HCEC 1CT (cell line): ENCODE data around the gene LCOR.
A peak's percentile ranks its signal among the peaks of the same experiment; 100 is the strongest.
"Not testable (repeated sequence)": the region's sequence is repeated elsewhere in the genome, so short reads cannot be mapped to it uniquely, and the experiment has no call there.

ENCODE experiments used
- DNase-seq: peaks from one replicate; pipeline ENCODE4 v3.0.0-alpha.2; 2017

Gene LCOR

DNA sequence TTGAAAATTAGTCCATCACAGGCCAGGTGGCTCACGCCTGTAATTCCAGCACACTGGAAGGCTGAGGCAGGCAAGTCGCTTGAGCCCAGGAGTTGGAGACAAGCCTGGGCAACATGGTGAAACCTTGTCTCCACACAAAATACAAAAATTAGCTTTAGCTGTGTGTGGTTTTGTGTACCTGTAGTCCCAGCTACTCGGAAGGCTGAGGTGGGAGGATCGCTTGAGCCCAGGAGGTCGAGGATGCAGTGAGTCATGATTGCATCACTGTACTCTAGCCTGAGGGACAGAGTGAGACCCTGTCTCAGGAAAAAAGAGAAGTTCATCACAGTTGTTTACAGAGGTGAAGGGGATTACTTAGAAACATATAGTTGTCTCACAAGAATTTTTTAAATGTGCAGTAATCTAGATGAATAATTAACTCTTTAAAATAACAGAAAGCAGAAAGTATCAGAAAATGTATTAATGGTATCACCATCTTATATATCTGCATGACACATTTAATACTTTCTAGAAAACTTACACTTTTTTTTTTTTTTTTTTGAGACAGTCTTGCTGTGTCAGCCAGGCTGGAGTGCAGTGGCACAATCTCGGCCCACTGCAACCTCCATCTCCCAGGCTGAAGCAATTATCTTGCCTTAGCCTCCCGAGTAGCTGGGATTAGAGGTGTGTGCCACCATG is 8.9 kb downstream of the LCOR start:
- peak; percentile 19 for DNase-seq

DNA sequence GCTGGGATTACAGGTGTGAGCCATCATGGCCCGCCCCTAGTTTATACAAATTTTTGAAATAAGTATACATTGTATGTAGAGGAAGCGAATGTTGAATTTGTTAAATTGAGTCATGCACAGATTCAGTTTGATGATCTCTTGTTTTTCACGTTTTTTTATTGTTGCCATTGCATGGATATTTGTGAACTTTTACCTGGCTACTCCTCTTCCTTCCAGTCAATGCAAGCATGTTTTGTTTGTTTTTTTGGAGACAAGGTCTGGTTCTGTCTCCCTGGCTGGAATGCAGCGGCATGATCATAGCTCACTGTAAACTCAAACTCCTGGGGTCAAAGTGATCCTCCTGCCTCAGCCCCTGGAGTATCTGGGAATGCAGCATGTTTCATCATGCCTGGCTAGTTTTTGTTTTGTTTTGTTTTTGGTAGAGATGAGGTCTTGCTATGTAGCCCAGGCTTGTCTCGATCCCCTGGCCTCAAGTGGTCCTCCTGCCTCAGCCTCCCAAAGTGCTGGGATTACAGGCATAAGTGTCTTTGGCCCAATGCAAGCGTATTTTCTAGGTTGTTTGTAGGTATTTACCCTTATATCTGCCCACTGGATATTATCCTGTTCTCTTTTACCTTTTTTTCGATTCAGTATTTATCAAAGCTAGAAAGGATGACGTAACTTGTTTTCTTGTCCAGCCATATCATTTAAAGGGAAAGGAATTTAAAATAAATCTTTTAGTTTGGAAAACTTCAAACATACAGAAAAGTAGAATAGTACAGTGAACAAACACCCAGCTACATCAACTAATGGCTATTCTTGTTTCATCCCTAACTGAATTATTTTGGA is 11.0 kb downstream of the LCOR start:
- no peak for DNase-seq

DNA sequence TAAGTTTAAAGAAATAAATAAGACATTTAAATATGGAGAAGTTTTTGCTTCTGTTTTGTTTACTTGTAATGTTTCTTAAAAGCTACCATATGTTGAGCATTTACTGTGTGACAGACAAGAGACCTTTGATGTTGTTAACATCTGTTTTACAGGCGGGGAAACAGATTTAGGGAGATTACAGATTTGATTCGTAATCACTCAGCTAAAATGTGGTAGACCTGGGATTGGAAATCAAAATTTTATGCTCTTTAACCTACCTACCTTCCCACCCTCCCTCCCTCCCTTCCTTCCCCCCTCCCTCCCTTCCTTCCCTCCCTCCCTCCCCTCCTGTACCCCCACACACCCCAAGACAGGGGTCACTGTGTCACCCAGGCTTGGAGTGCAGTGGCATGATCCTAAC is 11.7 kb downstream of the LCOR start:
- no peak for DNase-seq

DNA sequence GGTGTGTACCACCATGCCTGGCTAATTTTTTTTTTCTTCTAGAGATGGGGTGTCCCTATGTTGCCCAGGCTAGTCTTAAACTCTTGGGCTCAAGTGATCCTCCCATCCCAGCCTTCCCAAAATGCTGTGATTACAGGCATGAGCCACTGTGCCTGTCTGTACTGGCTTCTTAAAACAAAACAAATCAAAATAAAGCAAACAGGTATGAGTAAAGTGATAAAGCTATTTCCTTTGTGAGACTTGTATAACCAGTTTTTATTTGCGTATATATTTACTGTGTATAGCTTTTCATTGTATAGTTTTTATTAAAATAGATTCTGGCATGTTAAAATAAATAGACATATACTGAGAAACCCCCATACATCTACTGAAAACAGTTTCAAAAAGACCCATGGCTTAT is 14.3 kb downstream of the LCOR start:
- no peak for DNase-seq

DNA sequence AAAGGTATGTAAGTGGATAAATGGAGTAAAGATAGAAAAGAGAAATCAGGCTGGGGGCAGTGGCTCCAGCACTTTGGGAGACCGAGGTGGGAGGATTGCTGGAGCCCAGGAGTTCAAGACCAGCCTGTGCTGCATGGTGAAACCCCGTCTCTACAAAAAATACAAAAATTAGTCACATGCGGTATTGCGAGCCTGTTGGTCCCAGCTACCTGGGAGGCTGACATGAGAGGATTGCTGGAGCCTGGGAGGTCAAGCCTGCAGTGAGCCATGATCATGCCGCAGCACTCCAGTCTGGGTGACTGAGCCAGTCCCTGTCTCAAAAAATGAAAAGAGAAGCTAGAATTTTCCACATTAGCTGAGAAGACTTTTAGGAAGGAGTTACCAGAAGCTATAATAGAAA is 14.8 kb downstream of the LCOR start:
- no peak for DNase-seq

DNA sequence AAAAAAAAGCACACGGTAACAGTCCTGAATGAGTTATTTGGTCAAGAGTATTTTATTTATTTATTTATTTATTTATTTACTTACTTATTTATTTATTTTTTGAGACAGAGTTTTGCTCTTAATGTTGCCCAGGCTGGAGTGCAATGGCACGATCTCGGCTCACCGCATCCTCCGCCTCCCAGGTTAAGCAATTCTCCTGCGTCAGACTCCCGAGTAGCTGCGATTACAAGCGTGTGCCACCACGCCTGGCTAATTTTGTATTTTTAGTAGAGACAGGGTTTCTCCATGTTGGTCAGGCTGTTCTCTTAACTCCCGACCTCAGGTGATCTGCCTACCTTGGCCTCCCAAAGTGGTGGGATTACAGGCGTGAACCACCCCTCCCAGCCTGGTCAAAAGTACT is 15.3 kb downstream of the LCOR start:
- not testable (repeated sequence) for DNase-seq

DNA sequence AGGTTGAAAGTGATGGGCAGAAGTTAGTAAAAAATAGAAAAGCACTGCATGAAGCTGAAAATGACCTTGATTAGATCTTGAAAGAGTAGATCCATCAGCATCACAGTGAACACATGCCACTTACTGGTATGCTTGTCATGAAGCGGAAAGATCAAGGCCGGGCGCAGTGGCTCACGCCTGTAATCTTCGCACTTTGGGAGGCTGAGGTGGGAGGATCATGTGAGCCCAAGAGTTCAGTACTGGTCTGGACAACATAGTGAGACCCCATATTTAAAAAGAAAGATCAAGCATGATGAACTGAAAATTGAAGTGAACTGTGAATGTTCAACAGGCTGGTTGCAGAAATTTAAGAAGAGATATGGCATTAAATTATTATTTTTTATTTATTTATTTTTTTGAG is 18.0 kb downstream of the LCOR start:
- DNase-seq = no peak

DNA sequence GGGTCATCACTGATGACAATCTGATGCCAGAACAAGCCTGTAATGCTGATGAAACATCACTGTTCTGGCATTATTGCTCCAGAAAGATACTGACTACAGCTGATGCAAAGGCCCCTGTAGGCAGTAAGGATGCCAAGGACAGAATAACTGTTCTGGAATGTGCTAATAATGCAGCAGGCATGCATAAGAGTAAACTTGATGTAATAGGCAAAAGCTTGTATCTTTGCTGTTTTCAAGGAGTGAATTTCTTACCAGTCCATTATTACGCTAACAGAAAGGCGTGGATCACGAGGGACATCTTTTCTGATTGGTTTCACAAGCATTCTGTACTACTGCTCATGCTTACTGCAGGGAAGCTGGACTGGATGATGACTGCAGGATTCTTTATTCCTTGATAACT is 18.7 kb downstream of the LCOR start:
- DNase-seq = peak; percentile 97

DNA sequence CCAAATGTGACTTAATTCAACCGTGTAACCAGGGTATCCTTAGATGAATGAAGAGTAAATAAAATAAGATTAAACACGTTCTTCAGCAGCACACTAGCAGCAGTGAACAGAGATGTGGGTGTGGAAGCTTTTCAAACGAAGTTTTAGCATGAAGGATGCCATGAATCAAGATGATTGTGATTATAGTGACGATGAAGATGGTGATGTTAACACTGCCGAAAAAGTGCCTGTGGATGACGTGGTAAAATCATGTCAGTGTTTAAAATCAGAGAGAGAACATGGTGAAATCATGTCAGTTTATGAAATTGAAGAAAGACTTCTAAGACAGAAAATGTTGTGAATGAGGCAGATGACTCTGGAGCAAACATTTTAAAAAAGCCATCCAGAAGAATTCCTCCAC is 19.2 kb downstream of the LCOR start:
- no peak for DNase-seq

DNA sequence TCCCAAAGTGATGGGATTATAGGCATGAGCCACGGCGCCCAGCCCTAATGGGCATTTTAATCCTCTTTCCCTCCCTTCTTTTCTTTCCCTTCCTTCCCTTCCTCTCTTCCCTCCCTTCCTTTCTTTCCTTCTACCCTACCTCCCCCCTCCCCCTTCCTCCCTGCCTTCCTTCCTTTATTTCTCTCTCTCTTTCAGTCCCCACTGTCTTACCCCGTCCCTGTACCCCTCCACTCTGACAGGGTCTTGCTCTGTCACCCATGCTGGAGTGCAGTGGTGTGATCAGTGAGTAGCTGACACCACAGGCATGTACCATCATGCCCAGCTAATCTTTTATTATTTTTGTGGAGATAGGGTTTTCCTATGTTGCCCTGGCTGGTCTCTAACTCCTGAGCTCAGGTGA is 24.2 kb downstream of the LCOR start:
- DNase-seq = no peak

DNA sequence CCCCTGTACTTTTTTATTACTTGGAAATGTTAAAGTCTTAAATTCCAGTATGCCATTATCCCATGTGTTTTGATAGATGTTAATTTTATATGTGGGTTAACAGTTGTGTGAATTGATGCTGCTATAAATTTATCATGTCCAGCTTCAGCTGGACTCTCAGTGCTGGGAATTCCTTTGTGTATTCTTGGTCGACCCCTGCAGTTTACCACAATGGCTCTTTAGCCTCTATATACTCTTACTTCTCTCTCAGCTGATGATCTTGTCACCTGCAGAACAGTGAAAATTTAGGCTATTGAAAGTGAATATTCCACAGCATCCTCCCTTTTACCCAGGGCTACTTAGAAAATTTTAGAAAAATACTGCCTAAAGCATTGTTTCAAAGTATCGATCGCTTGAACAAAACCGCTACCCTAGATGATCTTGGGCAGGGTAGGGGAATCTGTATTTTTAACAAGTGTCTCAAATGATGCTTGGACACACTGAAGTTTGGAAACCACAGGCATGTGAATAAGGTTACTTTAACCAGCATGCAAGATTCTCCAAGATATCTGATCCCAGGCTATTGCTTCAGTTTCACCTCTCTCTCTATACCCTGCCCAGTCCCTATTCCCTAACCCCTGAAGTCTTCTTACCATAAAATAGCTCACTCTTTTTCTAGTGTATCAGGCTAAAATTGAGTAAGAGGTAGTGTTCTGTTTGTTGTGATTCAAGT is 25.4 kb downstream of the LCOR start:
- no peak for DNase-seq

DNA sequence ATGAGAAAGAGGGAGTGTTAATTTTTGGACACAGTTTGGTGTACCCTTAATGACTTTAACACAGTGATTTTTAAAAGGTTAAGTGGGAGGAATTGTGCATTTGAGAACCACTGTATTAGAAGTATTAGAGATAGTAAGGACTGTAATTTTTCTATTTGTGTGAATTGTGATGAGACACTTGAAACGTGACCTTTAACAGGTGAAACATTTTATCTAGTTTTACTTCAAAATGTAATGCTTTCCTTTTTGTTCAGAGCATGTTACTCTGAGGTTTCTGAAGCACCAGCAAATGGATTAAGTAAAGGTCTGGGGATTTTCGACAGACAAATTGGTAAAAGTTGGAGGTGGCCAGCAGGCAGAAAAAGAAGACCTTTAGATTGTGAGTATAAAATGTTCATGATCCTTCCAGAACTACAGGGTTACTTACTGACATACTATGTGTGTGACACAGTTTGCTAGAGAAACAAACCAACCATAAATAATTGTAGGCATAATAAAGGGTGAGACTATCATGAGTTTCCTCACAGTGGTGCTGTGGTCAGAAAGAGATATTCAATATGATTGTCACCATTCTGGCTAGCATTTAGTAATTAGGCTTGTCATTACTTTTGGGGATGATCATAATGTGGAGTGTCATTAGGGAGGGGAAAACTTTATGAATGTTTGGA is 26.1 kb downstream of the LCOR start:
- DNase-seq = no peak

DNA sequence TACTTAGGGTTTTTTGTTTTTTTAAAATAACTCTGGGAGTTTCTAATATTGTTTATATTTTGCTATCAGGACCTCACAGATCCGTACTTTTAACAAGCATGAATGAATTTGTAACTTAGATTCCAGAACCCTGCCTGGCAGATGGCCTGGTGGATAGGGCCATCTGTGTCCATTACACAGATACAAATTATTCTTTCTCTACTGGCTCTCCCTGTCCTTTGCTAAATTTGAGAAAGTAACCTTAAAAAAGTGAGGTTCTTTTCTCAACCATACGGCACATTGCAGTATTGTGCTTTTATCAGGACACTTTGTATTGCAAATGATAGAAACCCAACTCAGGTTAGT is 26.6 kb downstream of the LCOR start:
- DNase-seq = no peak

DNA sequence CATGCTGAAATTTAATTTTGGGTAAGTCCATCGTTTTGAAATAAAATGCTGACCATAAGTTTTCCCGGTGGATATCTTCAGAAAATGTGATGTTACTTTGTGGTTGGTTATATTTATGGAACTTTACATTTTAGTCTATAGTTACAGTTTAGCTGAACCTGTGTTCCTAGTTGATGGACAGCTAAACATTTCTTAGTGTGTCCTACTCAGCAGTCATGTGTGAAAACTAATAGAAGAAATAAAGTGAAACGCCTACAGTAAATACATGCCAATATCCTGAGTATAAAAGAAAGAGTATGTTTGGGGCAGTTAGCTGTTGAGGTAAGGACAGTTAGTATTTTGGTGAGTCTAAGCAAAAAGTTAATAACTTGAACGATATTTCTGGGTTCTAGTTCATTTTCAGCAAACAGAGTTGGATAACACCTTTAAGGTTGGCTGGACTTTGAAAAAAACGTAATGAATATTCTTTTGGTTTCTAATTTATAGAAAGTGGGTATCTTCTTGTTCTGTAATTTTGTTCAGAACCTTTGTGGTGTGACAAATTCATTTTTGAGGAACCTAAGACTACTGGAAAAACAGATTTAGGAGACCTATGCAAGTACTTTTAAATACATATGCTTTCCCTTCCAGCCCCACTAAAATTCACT is 28.7 kb downstream of the LCOR start:
- no peak for DNase-seq

DNA sequence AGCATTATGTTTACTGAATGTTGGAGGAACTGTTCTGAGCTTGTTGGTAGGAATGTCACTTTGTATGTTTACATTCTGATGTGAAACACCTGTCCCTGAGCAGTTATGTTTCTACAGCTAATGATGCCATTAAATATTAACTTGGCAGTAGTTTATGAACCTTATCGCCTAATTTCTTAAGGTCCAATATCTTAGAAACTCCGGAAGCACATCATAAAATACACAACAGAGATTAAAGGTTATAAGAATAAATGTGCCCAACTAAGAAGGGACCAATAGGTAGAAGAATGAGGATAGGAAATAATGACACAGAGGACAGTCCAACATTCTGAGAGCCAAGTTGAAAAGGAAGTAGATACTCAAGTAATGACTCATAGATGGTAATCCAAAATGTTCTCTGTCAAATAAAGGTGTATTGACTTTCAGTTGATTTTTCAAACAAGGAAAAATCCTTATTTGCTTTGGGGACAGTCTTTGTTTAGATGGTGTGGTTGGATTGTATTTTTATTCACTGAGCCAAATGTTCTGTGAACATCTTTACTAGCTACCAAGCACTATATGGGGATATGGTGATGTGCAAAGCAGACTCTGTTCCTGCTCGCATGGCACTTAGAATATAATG is 31.9 kb downstream of the LCOR start:
- peak; percentile 65 for DNase-seq

DNA sequence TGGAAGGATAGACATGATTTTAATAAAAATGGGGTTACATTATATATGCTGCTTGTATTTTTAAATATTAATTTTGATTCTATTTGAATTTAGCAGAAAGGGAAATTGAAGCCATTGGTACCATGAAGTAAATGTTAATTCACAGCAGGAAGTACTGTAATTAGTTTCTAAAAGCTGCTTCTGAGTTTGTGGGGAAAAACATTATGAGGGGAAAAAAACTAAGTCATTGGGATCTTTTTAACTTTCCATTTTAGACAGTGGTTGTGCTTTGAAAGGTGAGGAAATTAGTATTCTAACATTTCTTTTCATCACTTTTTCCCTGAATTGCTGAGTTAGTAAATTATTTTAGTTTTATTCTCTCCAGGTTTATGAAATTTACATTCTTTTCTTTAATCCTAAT is 41.0 kb downstream of the LCOR start:
- no peak for DNase-seq

DNA sequence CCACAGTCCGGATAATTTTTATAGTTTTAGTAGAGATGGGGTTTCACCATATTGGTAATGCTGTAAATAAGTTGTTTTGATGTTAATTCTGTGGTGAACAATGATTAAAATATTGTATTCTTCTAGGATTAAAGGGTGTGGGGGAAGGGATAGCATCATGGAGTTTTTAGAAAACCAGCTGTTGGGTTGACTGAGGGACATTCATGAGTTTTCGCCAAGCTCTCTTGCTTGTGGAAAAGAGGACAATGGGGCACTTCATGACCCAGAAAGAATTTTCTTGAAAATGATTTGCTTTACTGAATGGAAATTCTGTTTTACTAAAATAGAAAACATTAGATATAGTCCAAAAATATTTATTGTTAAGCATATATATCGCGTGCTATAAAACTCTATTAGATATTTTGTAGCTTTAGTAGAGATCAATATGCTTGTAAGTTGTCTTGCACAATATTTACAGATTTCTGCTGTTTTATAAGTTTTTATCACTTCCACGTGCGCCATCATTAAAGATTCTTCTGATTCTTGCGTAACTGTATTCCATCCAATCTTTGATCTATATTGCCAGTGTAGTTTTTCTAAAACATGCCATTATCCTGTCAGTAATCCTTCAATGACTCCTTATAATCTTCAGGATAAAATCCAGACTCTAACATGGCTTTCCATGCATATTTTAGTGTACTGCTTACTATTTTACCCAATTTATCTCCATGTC is 41.8 kb downstream of the LCOR start:
- no peak for DNase-seq

DNA sequence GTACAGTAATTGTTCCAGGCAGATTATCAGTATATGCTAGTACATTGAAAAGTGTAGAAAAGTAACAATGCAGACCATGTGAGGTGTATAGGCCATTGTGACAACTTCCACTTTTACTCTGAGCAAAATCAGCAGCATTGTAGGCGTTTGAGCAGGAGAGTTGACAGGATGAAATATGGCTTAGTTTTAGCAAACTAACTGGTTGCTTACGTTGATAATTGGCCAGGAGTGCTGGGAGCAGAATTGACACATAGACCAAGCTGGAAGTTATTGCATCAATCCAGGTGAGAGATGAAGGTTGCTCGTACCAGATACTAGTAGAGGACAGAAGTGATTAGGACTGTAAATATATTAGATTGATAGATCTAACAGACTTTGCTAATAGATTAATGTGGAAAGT is 46.0 kb downstream of the LCOR start:
- DNase-seq = no peak

DNA sequence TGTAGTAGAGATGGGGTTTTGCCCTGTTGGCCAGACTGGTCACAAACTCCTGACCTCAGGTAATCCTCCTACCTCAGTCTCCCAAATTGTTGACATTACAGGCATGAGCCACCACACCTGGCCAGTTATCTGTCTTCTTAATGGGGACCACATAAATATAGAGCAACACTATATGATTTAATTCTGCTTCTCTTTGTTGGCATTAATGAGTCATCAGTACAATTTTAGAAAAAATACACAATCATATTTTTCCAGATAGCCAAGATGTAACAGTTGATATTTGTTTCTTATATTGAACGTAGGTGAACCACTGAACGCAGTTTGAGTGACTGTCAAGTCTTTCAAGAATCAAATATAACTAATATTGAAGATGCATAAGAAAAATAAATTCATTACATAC is 48.5 kb downstream of the LCOR start:
- DNase-seq = no peak

DNA sequence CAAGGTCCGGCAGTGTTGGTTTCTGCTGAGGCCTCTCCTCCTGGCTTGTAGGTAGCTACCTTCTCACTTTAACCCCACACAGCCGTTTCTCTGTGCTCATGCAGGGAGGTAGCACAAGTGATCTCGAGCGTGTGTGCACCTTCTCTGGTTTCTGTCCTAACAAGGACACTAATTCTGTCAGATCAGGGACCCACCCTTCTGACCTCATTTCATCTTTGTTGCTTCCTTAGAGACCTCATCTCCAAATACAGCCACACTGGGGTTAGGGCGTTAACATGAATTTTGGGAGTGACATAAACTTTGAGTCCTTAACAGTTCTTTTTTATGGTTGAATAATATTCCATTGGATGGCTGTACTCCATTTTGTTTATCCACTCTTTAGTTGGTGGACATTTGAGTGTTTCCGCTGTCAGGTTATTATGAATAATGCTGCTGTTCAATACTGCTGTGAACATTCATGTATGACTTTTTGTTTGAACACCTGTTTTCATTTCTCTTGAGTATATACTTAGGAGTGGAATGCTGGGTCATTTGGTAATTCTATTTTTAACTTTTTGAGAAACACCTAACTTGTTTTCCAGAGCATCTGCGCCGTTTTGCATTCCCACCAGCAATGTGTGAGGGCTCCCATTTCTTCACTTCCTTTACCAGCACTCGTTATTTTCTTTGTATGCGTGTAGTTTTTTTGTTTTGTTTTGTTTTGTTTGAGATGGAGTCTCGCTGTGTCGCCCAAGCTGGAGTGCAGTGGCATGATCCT is 57.5 kb downstream of the LCOR start:
- DNase-seq = no peak

DNA sequence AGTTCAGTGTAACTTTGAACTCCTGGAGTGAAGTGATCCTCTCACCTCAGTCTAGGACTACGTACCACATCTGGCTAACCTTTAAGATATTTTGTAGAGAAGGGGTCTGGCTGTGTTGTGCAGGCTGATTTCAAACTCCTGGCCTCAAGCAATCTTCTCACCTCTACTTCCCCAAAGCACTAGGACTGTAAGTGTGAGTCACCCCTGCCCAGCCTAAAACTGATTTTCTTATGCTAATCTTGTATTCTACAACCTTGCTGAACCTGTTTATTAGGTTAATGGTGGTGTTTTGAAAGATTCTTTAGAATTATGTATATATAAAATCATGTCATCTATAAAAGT is 58.0 kb downstream of the LCOR start:
- DNase-seq = no peak
